HepG2 (cell line): ENCODE results near the gene SLC25A43. TPM values are rescaled to one million over a fixed set of nuclear protein-coding genes. Genes with fewer than 3 reads are reported as not detected.

ENCODE experiments used
- ATAC-seq: fragments of 200-7000 bp; cut with Tn5 transposase; 3 replicates; pipeline ENCODE4 v1.9.1; 2020; ENCODE audit warnings: mild to moderate bottlenecking, moderate library complexity
- BruUV-seq: library from RNA; stranded (reverse); fragments of 400-500 nt; replicated peaks from 2 replicates; lab custom pipeline; 2021; lab: Mats Ljungman, UMichigan
- CTCF ChIA-PET: fragments of 300-600 bp; formaldehyde crosslinking; extraction: SDS; loops from one replicate; lab custom pipeline; 2021; ENCODE audit warnings: low total read pairs, inconsistent platforms, low intra/inter-chr PET ratio; lab: Yijun Ruan, JAX
- POLR2A ChIA-PET: fragments of 350-600 bp; sonication (Branson Sonifier 250); formaldehyde crosslinking; loops from one replicate; lab custom pipeline; 2020; ENCODE audit warnings: antibody characterized with exemption, inconsistent platforms; lab: Yijun Ruan, JAX
- DNase-seq: peaks from one replicate; pipeline ENCODE4 v3.0.0-alpha.2; 2015; ENCODE audit warnings: low spot score
- FAIRE-seq: peaks from 3 replicates; lab custom pipeline; 2011; peaks lifted over from hg19 to GRCh38; lab: Jason Lieb, UNC
- H2AFZ ChIP-seq: one replicate; pipeline ENCODE4 v1.6.1; 2011; ENCODE audit warnings: low read length, inconsistent platforms
- H3K27ac ChIP-seq: fragments of 300-600 bp; 3 replicates; pipeline ENCODE4 v1.8.0; 2011; ENCODE audit warnings: mixed run types, mild to moderate bottlenecking, mixed read lengths, low read length, inconsistent platforms; ENCODE audit not compliant: insufficient read depth; ENCODE audit errors: extremely low read length
- H3K27me3 ChIP-seq, 2 experiments: fragments of 200-600 bp in 1 of 2; 2 replicates in 1 of 2; 3 replicates in 1 of 2; pipeline versions ENCODE4 v1.6.0 to v1.8.0; 2011; ENCODE audit warnings: low read length in 2 of 2, mild to moderate bottlenecking in 2 of 2, moderate library complexity in 2 of 2, inconsistent platforms in 1 of 2; ENCODE audit not compliant: insufficient read depth in 2 of 2, control insufficient read depth in 1 of 2
- H3K36me3 ChIP-seq, 2 experiments: fragments of 200-600 bp in 1 of 2; replicated peaks in 1 of 2; 2 replicates in 1 of 2; 3 replicates in 1 of 2; pipeline versions ENCODE4 v1.5.1 to v1.8.0; 2011; ENCODE audit warnings: low read length in 2 of 2, inconsistent platforms in 1 of 2; ENCODE audit not compliant: insufficient read depth in 2 of 2, control insufficient read depth in 1 of 2
- H3K4me1 ChIP-seq: 2 replicates; pipeline ENCODE4 v1.5.1; 2012; ENCODE audit warnings: low read length, inconsistent platforms; ENCODE audit not compliant: insufficient read depth
- H3K4me2 ChIP-seq: 2 replicates; pipeline ENCODE4 v1.6.0; 2011; ENCODE audit warnings: low read depth, low read length, inconsistent platforms
- H3K4me3 ChIP-seq, 3 experiments: fragments of 200-600 bp in 1 of 3; sonication (generic), shearing (Covaris generic) in 1 of 3; replicated peaks in 1 of 3; 2 replicates each; pipeline ENCODE4 v1.5.1; 2011 to 2016; ENCODE audit warnings: low read length in 3 of 3, inconsistent platforms in 2 of 3, low read depth in 2 of 3, mild to moderate bottlenecking in 2 of 3, control low read depth in 1 of 3, mixed read lengths in 1 of 3; ENCODE audit not compliant: insufficient read depth in 1 of 3
- H3K79me2 ChIP-seq: one replicate; pipeline ENCODE4 v1.6.1; 2011; ENCODE audit warnings: low read length, inconsistent platforms; ENCODE audit not compliant: insufficient read depth
- H3K9ac ChIP-seq: 2 replicates; pipeline ENCODE4 v1.6.0; 2011; ENCODE audit warnings: mild to moderate bottlenecking, low read depth, low read length, inconsistent platforms; ENCODE audit not compliant: insufficient read depth
- H3K9me3 ChIP-seq: 2 replicates; pipeline ENCODE4 v1.5.1; 2012; ENCODE audit warnings: mild to moderate bottlenecking, low read length
- H4K20me1 ChIP-seq: 2 replicates; pipeline ENCODE4 v1.6.0; 2011; ENCODE audit warnings: inconsistent platforms, mild to moderate bottlenecking, low read length, moderate library complexity; ENCODE audit not compliant: insufficient read depth
- BHLHE40 ChIP-seq: IDR thresholded peaks from 2 replicates; pipeline ENCODE4 v1.6.1; 2011; ENCODE audit warnings: low read length, improper control_type of control experiment
- HOXA3 ChIP-seq: sonication (generic); formaldehyde crosslinking; IDR thresholded peaks from 2 replicates; pipeline ENCODE4 v1.5.0; 2020; ENCODE audit warnings: missing genetic modification reagents
- MAX ChIP-seq: IDR thresholded peaks from 2 replicates; pipeline ENCODE4 v1.6.1; 2012; ENCODE audit warnings: inconsistent platforms
- RAD51 ChIP-seq: fragments of 450-650 bp; IDR thresholded peaks from 2 replicates; pipeline ENCODE4 v1.6.1; 2016; ENCODE audit warnings: borderline replicate concordance
- TAF1 ChIP-seq: sonication (generic); formaldehyde crosslinking; IDR thresholded peaks from 2 replicates; pipeline ENCODE4 v1.4.0; 2020; ENCODE audit warnings: missing genetic modification reagents
- ZFP41 ChIP-seq: sonication (generic); formaldehyde crosslinking; IDR thresholded peaks from 2 replicates; pipeline ENCODE4 v1.4.0; 2020; ENCODE audit warnings: mild to moderate bottlenecking, missing genetic modification reagents, borderline replicate concordance
- ZHX2 ChIP-seq, 2 experiments: sonication (generic) in 1 of 2; formaldehyde crosslinking in 1 of 2; IDR thresholded peaks; 2 replicates each; pipeline versions ENCODE4 v1.6.1 to v1.9.0; 2014 to 2022; ENCODE audit warnings: antibody characterized with exemption in 1 of 2, borderline replicate concordance in 1 of 2, inconsistent platforms in 1 of 2, low read depth in 1 of 2, missing genetic modification reagents in 1 of 2
- ZNF563 ChIP-seq: sonication (generic); formaldehyde crosslinking; IDR thresholded peaks from 2 replicates; pipeline ENCODE4 v1.8.0; 2022; ENCODE audit warnings: mild to moderate bottlenecking, moderate library complexity, missing genetic modification reagents
- WGBS: methylation state at CpG from one replicate; pipeline ENCODE4 v1.1.6; 2017; ENCODE audit warnings: low lambda C conversion rate; 5-methylcytosine and 5-hydroxymethylcytosine counted together
- in situ Hi-C: cut with HindIII; loops from 2 replicates; pipeline ENCODE4 v1.10.0; 2017; ENCODE audit warnings: low pct_unique_long_range_greater_than_20kb; ENCODE audit not compliant: extremely low pct_ligation_motif_present
- intact Hi-C: fragments of 100-400 bp; cut with micrococcal nuclease; formaldehyde crosslinking; loops from one replicate; pipeline ENCODE4 v1.10.0; 2022; ENCODE audit not compliant: unreplicated experiment
- polyA plus RNA-seq, 8 experiments: library from polyadenylated mRNA; depleted of rRNA in 3 of 8; stranded (reverse) in 7 of 8; unstranded in 1 of 8; fragments of >200 nt; fragmentation: Illumina TruSeq in 4 of 8; extraction: Trizol in 4 of 8; gene quantifications; 2 replicates each; pipeline versions ENCODE4 v1.2.1 to v1.2.3, GENCODE V29; 2011 to 2016; ENCODE audit warnings: low read depth in 4 of 8, missing spikeins in 1 of 8, mixed read lengths in 1 of 8; ENCODE audit not compliant: insufficient read depth in 1 of 8
- total RNA-seq, 5 experiments: library from RNA; depleted of rRNA; stranded (reverse); fragments of >200 nt; fragmentation: Illumina TruSeq; extraction: Trizol; gene quantifications; 2 replicates each; pipeline ENCODE4 v1.2.3, GENCODE V29; 2016; ENCODE audit warnings: low read depth in 1 of 5
- TF ChIP-seq, protein P1 (sequence below): sonication (generic); formaldehyde crosslinking; IDR thresholded peaks from 2 replicates; pipeline ENCODE4 v1.5.0; 2020; ENCODE audit warnings: mild to moderate bottlenecking, missing genetic modification reagents, moderate library complexity
- TF ChIP-seq, protein P2 (sequence below): sonication (generic); formaldehyde crosslinking; IDR thresholded peaks from 2 replicates; pipeline ENCODE4 v1.4.0; 2020; ENCODE audit warnings: missing genetic modification reagents
- TF ChIP-seq, protein P3 (sequence below): sonication (generic); formaldehyde crosslinking; IDR thresholded peaks from 2 replicates; pipeline ENCODE4 v1.4.0; 2020; ENCODE audit warnings: missing genetic modification reagents

Gene SLC25A43
- total and polyA plus RNA-seq, 2 of the 13 experiments (the other 11 are each of a cell fraction or from before 2014, with no cell fraction given): 5.8 to 13.2 TPM

DNA sequence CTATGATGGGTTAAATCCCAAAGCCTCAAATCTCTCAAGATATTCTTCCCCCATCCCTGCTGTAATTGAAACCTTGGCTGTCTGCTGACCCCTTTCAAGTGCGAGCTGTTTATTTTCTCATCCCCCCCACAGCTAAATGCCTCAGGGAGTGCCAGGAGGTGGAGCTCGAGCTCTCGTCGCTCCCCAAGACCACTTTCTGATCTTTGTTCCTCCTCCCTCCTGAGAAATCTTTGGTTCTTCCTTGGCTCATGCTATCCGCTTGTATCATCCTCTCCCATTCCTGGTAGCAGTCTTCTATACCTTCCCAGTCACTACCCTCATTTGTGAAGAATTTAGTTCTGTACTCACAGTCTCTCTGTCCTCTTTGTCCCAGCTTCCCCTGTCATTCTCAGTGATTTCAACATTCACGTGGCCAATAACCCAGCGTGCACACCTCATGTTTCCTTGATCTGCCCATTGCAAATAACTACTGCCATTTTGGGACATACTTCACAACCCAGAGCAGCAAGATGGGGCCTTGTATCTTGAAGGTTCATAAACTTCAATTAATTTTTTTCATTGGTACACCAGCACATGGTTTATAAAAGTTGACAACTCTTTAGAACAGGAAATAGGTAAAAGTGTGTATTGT is 9.2 kb upstream of the SLC25A43 start:
- Histone ChIP-seq H3K27ac (peak overlapping the region; percentile 62), H3K4me2 (peak overlapping the region; percentile 77), H3K27me3 (no peaks in the 10 kb centered on the region), H3K9me3 (no peaks in the 10 kb centered on the region), H3K79me2 (no peaks in the 10 kb centered on the region), H3K4me1 (peaks cover 25% of the 10 kb centered on the region), H3K36me3 (no peaks in the 10 kb centered on the region), H2AFZ (peak overlapping the region; percentile 95), H4K20me1 (no peaks in the 10 kb centered on the region), H3K9ac (peak overlapping the region; percentile 43), H3K4me3 (peak overlapping the region; percentile 33 to 55 (median 45))
- CTCF ChIA-PET: no interaction called here
- 2% methylated on average over 7 of the region's 7 CpGs for WGBS
- in situ Hi-C loops (no loop called here), intact Hi-C loops (no loop called here)
- FAIRE-seq (peak; percentile 44), ATAC-seq (peak; percentile 49), DNase-seq (peak; percentile 11)
- POLR2A ChIA-PET: interaction anchor here (1.2 to 1.4 kb wide), 2 partner anchors 78 to 116 kb away, joined by 3 read pairs; partner anchors contain the start of gene SLC25A5
- BruUV-seq: no TSS peak
- TF ChIP-seq, protein P1, sequence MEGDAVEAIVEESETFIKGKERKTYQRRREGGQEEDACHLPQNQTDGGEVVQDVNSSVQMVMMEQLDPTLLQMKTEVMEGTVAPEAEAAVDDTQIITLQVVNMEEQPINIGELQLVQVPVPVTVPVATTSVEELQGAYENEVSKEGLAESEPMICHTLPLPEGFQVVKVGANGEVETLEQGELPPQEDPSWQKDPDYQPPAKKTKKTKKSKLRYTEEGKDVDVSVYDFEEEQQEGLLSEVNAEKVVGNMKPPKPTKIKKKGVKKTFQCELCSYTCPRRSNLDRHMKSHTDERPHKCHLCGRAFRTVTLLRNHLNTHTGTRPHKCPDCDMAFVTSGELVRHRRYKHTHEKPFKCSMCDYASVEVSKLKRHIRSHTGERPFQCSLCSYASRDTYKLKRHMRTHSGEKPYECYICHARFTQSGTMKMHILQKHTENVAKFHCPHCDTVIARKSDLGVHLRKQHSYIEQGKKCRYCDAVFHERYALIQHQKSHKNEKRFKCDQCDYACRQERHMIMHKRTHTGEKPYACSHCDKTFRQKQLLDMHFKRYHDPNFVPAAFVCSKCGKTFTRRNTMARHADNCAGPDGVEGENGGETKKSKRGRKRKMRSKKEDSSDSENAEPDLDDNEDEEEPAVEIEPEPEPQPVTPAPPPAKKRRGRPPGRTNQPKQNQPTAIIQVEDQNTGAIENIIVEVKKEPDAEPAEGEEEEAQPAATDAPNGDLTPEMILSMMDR (CRISPR knock-in tag): peak; percentile 42
- TF ChIP-seq HOXA3 (CRISPR knock-in tag) (no peak), ZHX2 (IDR thresholded peaks at IDR 0.05; ENCODE audit: low read depth) (no peak), ZHX2 (CRISPR knock-in tag; IDR thresholded peaks at IDR 0.05; ENCODE audit: borderline replicate concordance) (no peak), TAF1 (CRISPR knock-in tag) (no peak), BHLHE40 (peak; percentile 66), RAD51 (no peak), ZFP41 (no peak), MAX (peak; percentile 42; the same call in 1 of the 2 replicates), ZNF563 (no peak)
- TF ChIP-seq, protein P2, sequence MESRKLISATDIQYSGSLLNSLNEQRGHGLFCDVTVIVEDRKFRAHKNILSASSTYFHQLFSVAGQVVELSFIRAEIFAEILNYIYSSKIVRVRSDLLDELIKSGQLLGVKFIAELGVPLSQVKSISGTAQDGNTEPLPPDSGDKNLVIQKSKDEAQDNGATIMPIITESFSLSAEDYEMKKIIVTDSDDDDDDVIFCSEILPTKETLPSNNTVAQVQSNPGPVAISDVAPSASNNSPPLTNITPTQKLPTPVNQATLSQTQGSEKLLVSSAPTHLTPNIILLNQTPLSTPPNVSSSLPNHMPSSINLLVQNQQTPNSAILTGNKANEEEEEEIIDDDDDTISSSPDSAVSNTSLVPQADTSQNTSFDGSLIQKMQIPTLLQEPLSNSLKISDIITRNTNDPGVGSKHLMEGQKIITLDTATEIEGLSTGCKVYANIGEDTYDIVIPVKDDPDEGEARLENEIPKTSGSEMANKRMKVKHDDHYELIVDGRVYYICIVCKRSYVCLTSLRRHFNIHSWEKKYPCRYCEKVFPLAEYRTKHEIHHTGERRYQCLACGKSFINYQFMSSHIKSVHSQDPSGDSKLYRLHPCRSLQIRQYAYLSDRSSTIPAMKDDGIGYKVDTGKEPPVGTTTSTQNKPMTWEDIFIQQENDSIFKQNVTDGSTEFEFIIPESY: no peak
- TF ChIP-seq, protein P3, sequence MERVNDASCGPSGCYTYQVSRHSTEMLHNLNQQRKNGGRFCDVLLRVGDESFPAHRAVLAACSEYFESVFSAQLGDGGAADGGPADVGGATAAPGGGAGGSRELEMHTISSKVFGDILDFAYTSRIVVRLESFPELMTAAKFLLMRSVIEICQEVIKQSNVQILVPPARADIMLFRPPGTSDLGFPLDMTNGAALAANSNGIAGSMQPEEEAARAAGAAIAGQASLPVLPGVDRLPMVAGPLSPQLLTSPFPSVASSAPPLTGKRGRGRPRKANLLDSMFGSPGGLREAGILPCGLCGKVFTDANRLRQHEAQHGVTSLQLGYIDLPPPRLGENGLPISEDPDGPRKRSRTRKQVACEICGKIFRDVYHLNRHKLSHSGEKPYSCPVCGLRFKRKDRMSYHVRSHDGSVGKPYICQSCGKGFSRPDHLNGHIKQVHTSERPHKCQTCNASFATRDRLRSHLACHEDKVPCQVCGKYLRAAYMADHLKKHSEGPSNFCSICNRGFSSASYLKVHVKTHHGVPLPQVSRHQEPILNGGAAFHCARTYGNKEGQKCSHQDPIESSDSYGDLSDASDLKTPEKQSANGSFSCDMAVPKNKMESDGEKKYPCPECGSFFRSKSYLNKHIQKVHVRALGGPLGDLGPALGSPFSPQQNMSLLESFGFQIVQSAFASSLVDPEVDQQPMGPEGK (CRISPR knock-in tag): peak; percentile 30; the same call in 1 of the 2 replicates
